Measurements from ENCODE around the gene RAB6B. TPM values are rescaled to one million over a fixed set of nuclear protein-coding genes. Genes with fewer than 3 reads are reported as not detected.

The RAB6B gene
- polyA plus RNA-seq, 1 experiment = 2.2 TPM

GRCh38 chr3:133891662-133892378, 3.9 kb downstream of the RAB6B start:
- no peak overlapping the region for H3K27ac ChIP-seq (ENCODE audit: low read depth, low read length)
- no peak for TF ChIP-seq CTCF (IDR thresholded peaks at IDR 0.05; ENCODE audit: low read depth, low read length)
- peaks cover 39% of the 10 kb centered on the region for H3K27me3 ChIP-seq (ENCODE audit: control insufficient read depth, insufficient read depth, low read length)
- no peaks in the 10 kb centered on the region; the same call in 1 of the 2 replicates for H3K9me3 ChIP-seq (ENCODE audit: control insufficient read depth, insufficient read depth, low read length)
- DNase-seq (ENCODE audit: low read depth, low spot score) = no peak
- POLR2A ChIA-PET = no interaction called here
- CTCF ChIA-PET = interaction anchor here (1.4 kb wide), 1 partner anchor 36 kb away, joined by 3 read pairs; no protein-coding TSS in a partner anchor
- no peak overlapping the region for H3K4me3 ChIP-seq (ENCODE audit: low read depth, low read length)

DNA sequence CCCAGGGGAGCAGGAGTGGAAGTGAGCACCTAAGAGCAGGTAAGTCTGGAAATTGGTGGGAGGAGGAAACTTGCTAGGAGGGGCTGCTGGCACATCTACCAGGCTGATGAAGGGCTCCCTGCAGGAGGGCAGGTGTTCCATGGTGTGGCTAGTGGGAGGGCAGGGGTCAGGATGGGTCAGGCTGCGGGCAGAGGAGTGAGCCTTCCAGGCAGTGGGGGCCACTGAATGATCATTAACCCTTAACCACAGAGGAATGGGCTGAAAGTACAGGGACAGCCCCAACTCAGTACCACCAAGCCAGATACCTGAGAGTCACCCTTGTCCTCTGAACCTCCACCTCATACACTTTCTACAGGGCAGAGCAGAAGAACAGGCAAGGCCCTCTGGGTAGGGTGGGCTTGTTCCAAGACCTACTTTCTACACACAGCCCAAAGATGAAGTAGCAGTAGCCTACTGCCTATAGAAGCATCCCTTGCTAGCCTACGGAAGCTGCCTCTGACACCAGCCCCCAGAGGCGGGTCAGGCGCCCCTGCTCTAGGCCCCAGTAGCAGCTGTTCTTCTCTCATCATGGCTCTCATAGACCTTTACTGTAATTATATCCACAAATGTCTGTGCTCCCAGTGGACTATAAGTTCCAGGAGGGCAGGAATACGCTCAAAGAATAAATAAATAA, 4.6 kb downstream of the RAB6B start:
- Histone ChIP-seq H3K27me3 (ENCODE audit: control insufficient read depth, insufficient read depth, low read length) (peaks cover 36% of the 10 kb centered on the region), H3K9me3 (ENCODE audit: control insufficient read depth, insufficient read depth, low read length) (no peaks in the 10 kb centered on the region; the same call in 1 of the 2 replicates), H3K4me3 (ENCODE audit: low read depth, low read length) (no peak overlapping the region), H3K27ac (ENCODE audit: low read depth, low read length) (no peak overlapping the region)
- DNase-seq (ENCODE audit: low read depth, low spot score) = no peak
- ChIA-PET POLR2A (no interaction called here), CTCF (no interaction called here)
- no peak for TF ChIP-seq CTCF (IDR thresholded peaks at IDR 0.05; ENCODE audit: low read depth, low read length)

DNA sequence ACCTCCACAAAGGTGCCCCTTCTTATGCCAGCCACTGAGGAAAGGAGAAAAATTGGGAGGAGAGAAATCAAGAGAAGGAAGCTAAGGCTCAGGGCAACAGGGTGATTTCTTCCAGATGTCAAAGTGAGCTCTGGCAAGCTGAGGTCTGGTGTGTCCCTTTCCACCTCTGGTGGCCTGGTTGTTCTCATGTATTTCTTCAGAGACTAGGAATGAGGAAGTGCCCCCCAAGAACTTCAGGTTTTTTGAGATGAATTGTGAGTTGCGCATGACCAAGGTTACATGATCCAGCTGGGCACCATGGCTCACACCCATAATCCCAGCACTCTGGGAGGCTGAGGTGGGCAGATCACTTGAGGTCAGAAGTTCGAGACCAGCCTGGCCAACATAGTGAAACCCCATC, 5.6 kb downstream of the RAB6B start:
- TF ChIP-seq CTCF (IDR thresholded peaks at IDR 0.05; ENCODE audit: low read depth, low read length) = no peak
- H3K27ac ChIP-seq (ENCODE audit: low read depth, low read length) = no peak overlapping the region
- ChIA-PET POLR2A (no interaction called here), CTCF (no interaction called here)
- H3K27me3 ChIP-seq (ENCODE audit: control insufficient read depth, insufficient read depth, low read length) = peaks cover 39% of the 10 kb centered on the region
- no peaks in the 10 kb centered on the region; the same call in 1 of the 2 replicates for H3K9me3 ChIP-seq (ENCODE audit: control insufficient read depth, insufficient read depth, low read length)
- no peak for DNase-seq (ENCODE audit: low read depth, low spot score)
- no peak overlapping the region for H3K4me3 ChIP-seq (ENCODE audit: low read depth, low read length)

DNA sequence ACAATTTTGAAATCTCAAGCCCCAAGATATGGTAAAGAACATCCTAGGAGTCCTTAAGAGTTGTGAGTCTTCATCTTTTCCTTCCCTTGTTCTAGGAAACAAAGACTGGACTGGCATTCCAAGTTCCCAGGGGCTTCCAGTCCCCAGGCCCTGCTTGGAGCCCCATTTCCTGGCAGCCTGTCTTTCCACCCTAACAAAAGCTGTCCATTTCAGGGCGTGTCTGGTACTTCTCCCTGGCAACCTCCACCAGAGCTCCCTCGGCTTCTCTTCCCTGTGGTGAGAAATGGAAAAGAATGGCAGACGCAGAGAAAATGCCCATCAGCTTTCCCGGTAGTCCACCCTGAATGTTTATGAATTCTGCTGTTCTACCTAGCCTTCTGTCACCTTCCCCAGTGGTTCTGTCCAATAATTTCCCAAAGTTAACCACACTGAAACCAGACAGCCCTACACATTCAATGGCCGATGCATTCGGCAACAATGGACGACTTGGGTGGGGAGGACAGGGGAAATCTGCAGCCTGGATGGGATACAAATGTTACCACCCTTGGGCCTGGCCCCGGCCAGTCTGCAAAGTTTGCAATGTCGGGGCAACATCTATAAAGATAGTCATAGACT, 6.8 kb downstream of the RAB6B start:
- ChIA-PET CTCF (no interaction called here), POLR2A (no interaction called here)
- Histone ChIP-seq H3K27me3 (ENCODE audit: control insufficient read depth, insufficient read depth, low read length) (peaks cover 39% of the 10 kb centered on the region), H3K4me3 (ENCODE audit: low read depth, low read length) (no peak overlapping the region), H3K9me3 (ENCODE audit: control insufficient read depth, insufficient read depth, low read length) (no peaks in the 10 kb centered on the region), H3K27ac (ENCODE audit: low read depth, low read length) (no peak overlapping the region)
- no peak for TF ChIP-seq CTCF (IDR thresholded peaks at IDR 0.05; ENCODE audit: low read depth, low read length)
- no peak for DNase-seq (ENCODE audit: low read depth, low spot score)
